DMS53 treated with DMSO at 0.1 percent for 48 hours (cell line): ENCODE results near the gene SPNS2.
"Not testable (repeated sequence)": the region's sequence is repeated elsewhere in the genome, so short reads cannot be mapped to it uniquely, and the experiment has no call there.

Experiments
- DNase-seq: peaks from one replicate; lab custom pipeline; 2025; ENCODE audit not compliant: unreplicated experiment; lab: John Stamatoyannopoulos, UW

SPNS2 gene

GRCh38 chr17:4565209-4566141 is 66.8 kb downstream of the SPNS2 start:
- peak; percentile 78 for DNase-seq

DNA sequence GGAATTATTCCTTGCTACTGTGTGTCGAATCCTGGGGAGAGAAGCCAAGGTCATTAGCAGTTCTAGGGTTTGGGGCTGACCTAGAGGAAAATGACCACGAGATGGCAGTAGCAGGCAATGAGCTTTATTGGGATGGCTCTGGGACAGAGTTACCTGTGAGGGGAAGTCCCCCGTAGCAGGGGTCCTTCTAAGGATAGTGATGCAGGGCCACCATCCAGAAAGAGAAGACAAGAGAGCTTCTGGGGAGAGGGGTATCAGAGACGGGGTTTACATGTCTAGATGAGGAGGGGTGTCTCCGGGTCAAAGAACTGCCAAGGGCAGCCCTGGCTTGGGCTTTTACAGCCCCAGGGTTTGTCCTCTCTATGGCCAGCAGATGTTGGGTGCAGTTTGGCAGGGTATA is 68.1 kb downstream of the SPNS2 start:
- peak; percentile 31 for DNase-seq

- DNase-seq = no peak
Observed at GRCh38 chr17:4569591-4569990, 70.9 kb downstream of the SPNS2 start.

- DNase-seq = no peak
Observed at GRCh38 chr17:4572131-4572530, 73.5 kb downstream of the SPNS2 start.

DNA sequence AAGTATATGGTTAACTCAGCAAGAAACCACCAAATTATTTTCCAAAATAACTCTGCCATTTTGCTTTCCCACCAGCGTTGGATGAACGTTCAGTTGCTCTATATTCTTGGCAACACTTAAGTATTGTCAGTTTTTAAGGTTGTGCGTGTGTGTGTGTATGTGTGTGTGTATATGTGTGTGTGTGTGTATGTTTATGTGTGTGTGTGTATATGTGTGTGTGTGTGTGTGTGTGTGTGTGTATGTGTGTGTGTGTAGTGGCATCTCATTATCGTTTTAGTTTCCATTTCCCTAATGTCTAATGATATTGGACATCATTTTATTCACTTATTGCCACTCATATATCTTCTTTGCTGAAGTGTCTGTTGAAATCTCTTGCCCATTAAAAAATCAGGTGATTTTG is 74.4 kb downstream of the SPNS2 start:
- DNase-seq = no peak

GRCh38 chr17:4573669-4574068 is 75.0 kb downstream of the SPNS2 start:
- no peak for DNase-seq

- DNase-seq = no peak
Observed at GRCh38 chr17:4574448-4575045, 75.9 kb downstream of the SPNS2 start.

- DNase-seq = no peak
Observed at GRCh38 chr17:4576161-4576558, 77.5 kb downstream of the SPNS2 start.

GRCh38 chr17:4576729-4577322 is 78.1 kb downstream of the SPNS2 start:
- DNase-seq = no peak

DNA sequence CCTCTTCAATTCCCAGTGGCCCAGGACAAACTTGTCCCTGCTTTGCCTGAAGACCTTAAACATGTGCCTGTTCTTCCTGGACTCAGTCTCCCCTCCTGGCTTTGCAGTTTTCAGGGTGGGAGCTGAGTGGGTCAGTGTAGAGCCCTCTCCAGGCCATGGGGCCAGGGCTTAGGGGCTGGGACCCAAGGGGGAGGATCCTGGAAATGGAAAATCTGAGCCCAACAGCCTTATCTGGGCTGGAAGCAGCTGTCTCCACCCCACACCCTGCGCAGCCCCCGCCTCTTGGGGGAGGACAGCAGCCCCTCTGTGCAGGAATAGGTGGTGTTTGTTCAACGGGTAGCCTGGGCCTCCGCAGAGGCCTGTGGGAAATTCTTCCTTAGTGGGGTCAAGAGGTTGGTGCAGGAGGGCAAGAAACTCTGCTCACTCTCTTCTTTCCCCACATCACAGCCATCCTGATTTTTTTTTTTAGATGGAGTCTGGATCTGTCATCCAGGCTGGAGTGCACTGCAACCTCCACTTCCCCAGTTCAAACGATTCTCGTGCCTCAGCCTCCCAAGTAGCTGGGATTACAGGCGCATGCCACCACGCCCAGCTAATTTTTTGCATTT is 78.8 kb downstream of the SPNS2 start:
- DNase-seq = no peak

- DNase-seq = not testable (repeated sequence)
Observed at GRCh38 chr17:4578349-4578748, 79.7 kb downstream of the SPNS2 start.

DNA sequence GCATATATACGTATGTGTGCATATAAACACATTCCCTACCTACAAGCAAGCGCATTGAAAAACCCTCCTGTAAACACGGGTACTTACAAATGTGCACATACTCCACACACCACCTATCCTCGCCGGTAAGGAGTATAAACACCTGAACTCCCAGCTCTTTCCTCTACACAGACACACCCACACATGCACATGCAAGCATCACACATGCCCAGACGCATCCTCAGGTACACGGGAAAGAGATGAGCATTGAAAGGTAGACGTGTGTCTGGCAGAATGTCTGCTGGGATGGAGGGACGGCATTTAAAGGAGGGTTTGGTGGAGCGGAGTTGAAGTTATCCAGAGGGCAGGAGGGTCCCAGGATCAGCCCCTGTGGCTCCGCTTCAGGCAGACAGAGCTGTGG is 81.0 kb downstream of the SPNS2 start:
- DNase-seq = no peak

DNA sequence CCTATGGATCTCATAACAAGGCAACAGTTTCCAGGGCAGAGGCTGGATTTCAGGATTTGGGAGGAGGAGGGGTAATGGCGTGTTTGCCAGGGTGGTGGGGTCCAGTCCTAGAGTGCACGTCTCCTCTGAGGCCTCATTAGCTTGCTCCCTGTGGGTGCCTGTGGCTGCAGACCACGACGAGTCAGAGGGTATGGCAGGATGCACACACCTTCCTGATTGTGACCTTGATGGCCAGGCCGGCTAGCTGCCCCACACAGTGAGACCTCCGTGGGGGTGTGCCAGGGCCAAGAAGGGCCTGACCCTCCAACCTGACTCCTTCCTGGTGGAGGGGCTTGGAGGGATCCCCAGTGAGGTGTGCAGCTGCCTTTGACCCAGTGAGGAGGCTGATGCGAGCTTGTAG is 81.6 kb downstream of the SPNS2 start:
- no peak for DNase-seq

DNA sequence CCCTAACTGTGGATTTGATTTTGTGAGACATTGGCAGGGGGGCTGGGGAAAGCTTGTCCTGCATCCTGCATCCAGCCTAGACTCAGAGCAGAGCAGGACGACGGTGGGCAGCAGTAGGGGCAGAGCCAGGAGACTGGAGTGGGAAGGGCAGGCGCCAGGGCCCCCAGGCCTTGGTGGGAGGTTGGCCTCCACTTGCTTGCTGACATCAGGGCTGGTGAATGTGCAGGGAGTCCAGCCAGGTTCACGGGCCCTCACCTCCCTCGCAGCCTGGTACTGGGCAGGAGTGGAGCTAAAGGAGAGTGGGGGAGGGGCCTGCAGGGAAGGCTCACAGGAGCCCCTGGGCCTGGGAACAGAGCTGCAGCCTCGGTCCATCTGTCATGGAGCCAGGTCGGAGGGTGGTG is 83.4 kb downstream of the SPNS2 start:
- DNase-seq = no peak

- DNase-seq = no peak
Observed at GRCh38 chr17:4582691-4583090, 84.0 kb downstream of the SPNS2 start.

DNA sequence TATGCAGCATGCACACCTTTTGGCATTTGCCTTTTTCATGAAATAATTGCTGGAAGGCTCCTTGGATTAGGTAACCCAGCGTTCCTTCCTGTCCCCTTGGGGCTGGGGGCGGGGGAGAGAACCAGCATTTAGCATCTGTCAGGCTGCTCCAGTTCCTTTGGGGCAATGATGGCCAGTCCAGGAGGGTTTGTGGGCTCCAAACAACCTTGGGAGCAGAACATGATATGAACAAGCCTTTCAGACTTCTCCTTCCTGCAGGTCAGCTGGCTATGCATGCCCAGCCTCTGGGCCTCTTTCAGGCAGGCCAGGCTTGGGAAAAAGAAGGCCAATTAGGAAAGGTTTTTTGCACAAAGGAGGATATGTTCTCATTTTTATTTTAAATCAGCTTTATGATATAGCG is 84.5 kb downstream of the SPNS2 start:
- no peak for DNase-seq

DNA sequence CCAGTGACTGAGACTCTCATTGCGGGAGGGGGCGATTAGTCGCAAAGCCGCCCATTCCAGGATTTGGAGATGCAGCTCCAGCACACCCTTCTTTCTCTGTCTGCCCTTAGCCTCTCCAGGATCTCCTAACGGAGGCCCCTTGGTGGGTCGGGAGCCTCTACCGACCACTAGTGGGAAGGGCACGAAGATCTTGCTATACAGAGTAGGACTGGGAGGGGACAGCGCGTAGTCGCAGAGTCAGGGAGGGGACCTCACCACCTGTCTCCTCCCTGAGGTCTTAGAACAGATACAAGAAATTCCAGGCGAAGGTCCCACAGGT is 85.1 kb downstream of the SPNS2 start:
- no peak for DNase-seq

DNA sequence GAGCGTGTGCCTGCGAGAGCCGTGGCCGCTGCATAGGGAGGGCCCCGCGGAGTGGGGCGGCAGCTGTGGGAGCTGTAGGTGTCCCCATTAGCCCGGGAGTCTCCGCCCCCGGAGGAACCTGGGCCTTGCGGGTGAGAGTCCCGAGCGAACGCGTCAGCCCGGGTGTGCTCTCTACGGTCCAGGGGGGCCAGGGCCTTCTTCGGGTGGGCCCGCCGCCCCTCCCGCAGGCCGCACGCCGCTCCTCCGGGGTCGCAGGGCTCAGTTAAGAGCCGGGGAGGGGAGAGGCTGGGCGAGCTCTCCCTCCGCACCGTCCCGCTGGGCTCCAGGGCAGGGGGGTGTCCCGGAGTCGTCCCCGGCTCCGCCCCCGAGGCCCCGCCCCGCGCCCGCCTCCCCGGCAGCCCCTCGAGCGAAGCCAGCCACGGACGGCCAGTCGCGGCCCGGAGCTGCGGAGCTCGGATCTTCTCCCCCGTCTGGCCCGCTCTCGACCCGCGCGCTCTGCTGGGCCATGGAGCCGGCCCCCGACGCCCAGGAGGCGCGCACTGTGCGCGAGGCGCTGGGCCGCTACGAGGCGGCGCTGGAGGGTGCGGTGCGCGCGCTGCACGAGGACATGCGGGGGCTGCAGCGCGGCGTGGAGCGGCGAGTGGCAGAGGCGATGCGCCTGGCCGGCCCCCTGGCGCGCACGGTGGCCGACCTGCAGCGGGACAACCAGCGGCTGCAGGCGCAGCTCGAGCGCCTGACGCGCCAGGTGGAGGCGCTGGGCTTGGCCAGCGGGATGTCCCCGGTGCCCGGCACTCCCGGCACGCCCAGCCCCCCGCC is 85.6 kb downstream of the SPNS2 start, which contains the start of gene SMTNL2:
SMTNL2 (plus strand) TSS at position 429 of the 816 bp plus-strand sequence; CDS start at position 506, 77 bp downstream.
- DNase-seq = no peak

GRCh38 chr17:4584917-4585637 is 86.4 kb downstream of the SPNS2 start:
- DNase-seq = no peak

- DNase-seq = no peak
Observed at GRCh38 chr17:4585638-4585994, 86.9 kb downstream of the SPNS2 start.
